GM12873 (cell line): ENCODE results near the gene MICAL3.

ENCODE experiments used
- TF ChIP-seq, protein P1 (sequence below): IDR thresholded peaks from 2 replicates; pipeline ENCODE4 v1.5.1; 2012; ENCODE audit warnings: low read depth, mild to moderate bottlenecking, moderate library complexity, low read length, control low read depth; ENCODE audit not compliant: insufficient read depth; ENCODE audit errors: missing control alignments

The MICAL3 gene

GRCh38 chr22:18044548-18045271, 20.3 kb upstream of the MICAL3 start:
- TF ChIP-seq, protein P1, sequence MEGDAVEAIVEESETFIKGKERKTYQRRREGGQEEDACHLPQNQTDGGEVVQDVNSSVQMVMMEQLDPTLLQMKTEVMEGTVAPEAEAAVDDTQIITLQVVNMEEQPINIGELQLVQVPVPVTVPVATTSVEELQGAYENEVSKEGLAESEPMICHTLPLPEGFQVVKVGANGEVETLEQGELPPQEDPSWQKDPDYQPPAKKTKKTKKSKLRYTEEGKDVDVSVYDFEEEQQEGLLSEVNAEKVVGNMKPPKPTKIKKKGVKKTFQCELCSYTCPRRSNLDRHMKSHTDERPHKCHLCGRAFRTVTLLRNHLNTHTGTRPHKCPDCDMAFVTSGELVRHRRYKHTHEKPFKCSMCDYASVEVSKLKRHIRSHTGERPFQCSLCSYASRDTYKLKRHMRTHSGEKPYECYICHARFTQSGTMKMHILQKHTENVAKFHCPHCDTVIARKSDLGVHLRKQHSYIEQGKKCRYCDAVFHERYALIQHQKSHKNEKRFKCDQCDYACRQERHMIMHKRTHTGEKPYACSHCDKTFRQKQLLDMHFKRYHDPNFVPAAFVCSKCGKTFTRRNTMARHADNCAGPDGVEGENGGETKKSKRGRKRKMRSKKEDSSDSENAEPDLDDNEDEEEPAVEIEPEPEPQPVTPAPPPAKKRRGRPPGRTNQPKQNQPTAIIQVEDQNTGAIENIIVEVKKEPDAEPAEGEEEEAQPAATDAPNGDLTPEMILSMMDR = no peak

DNA sequence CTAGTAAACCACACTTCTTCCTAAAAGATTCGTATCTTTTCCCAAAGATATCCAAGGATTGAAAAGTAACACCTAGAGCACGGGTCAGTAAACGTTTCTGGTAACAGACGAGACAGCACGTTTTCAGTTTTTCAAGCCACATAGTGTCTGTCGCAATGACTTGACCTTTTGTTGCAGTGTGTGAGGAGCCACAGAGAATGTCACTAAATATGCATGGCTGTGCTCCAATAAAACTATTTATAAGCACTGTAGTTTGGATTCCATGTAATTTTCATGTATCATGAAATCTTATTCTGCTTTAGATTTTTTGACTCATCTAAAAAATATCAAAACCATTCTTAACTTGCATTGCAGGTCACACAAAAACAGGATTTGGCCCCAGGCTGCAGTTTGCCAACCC, 18.3 kb upstream of the MICAL3 start:
- TF ChIP-seq, protein P1 = no peak

DNA sequence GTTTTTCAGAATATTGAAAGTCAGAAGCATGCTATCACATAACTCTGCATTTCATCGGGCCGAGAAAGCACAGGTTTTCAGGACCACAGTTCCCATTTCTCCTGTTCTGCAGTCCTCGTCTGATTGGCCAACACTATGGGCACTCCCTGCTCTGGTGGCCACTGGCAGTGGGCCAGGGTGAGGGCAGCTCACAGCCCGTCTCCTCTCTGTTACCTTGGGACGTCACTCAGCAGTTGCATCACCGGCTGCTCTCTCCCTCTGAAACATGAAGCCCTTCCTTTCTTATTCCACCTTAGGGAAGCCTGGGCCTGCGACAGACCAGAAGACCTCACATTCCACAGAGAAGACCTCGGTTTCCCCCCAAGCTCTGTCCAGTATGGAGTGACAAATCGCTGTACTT, 11.4 kb upstream of the MICAL3 start:
- TF ChIP-seq, protein P1 = no peak

GRCh38 chr22:18034076-18034475, 9.7 kb upstream of the MICAL3 start:
- TF ChIP-seq, protein P1 = no peak

DNA sequence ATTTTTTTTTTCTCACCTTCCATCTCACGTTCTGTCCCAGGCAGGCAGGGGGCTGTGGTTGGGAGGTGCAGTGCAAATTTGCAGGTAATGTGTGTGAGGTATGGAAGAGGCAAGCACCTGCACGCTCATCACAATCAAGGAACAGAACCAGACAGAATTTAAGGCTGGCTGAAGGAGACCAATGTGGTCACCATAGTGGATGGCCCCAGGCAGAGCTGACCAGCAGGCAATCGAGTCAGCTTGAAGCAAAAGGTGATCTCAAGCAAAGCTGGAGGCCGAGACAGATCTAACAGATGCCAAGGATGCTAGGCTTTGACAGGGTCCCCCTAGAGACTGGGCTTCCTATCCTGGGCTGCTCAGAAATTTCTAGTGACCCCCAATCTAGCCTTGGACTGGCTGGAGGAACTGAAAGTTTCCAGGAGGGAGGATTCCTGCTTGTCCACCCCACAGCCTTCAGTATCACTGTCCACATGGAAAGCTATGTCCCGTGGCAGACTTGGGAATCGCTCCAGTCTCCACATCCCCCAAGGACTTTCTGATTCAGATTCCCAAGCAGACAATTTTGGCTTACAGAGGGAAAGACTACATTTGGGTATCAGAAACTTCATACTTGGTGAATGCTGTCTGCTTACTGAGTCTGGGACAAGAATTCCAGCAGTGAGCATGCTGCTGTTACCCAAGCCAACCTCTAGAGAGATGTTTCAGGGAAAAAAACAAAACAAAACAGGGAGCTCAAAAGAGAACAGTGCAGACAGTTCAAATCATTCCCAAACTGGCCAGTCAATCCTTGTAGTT, 9.0 kb upstream of the MICAL3 start:
- TF ChIP-seq, protein P1 = no peak

DNA sequence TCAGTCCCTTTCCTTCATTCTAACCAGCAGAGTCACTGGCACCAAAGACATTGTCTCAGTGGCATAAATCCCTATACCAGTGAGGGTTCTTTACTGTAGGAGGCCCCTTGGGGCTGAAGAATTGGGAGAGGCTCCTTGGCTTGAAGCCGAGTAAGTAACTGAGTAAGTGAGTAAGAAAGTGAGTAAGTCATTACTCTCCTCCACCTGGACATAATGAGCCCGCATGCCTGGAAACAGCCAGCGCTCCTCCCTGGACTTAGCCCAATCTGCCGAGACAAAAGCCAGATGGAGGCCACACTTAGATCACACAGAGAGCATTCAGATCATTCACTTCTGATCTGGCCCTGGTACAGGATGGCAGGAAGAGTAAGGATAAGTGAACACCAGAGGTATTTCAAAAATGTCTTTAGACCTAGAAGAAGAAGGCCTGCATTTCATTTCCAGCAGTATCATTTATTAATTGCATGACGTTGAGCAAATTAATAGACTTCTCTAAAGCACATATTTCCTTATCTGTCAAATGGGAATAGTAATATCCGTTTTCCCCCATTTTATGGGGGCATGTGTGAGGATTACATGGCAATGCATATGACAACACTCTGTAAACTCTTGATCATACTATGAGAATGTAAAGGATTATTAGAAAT, 8.2 kb upstream of the MICAL3 start:
- TF ChIP-seq, protein P1 = no peak

- TF ChIP-seq, protein P1 = no peak
These were observed 7.5 kb upstream of the MICAL3 start for GRCh38 chr22:18031695-18032454.
